Stimulated activated CD8-positive, alpha-beta memory T cell treated with anti-CD3 and anti-CD28 coated beads, Interleukin-4, amount 100 ng/mL, for 24 hours (primary cell): ENCODE data around the gene TRPC4AP.

Source experiments
- DNase-seq: peaks from one replicate; pipeline ENCODE4 v3.0.0-alpha.2; 2020; ENCODE audit warnings: low read depth

Gene TRPC4AP

DNA sequence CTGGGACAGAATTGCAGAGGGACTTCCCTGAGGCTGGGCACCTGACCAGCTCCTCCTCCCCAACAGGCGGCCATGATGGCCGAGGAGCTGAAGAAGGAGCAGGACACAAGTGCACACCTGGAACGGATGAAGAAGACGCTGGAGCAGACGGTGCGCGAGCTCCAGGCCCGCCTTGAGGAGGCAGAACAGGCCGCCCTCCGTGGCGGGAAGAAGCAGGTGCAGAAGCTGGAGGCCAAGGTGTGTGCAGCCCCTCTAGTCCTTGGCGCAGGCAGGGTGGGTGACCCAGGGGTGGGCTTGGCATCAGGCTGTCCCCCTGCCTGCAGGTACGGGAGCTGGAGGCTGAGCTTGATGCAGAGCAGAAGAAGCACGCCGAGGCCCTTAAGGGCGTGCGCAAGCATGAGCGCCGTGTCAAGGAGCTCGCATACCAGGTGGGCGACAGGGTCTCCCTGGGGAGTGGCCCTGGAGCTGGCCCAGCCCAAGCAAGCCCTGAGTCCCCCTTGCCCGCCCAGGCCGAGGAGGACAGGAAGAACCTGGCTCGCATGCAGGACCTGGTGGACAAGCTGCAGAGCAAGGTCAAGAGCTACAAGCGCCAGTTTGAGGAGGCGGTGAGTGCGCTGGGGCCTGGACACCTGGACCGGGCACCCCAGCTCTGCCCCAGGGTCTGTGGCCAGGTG lies 91.5 kb downstream of the TRPC4AP start:
- no peak for DNase-seq

DNA sequence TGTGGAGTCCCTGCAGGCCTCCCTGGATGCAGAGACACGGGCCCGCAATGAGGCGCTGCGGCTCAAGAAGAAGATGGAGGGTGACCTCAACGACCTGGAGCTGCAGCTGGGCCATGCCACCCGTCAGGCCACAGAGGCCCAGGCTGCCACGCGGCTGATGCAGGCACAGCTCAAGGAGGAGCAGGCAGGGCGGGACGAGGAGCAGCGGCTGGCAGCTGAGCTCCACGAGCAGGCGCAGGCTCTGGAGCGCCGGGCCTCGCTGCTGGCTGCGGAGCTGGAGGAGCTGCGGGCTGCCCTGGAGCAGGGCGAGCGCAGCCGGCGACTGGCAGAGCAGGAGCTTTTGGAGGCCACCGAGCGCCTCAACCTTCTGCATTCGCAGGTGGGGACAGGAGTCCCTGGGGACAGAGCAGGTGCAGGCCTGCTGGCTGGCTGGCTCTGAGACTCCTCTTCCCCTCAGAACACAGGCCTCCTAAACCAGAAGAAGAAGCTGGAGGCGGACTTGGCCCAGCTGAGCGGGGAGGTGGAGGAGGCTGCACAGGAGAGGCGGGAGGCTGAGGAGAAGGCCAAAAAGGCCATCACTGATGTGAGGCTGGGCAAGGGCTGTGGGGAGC lies 92.2 kb downstream of the TRPC4AP start:
- no peak for DNase-seq

DNA sequence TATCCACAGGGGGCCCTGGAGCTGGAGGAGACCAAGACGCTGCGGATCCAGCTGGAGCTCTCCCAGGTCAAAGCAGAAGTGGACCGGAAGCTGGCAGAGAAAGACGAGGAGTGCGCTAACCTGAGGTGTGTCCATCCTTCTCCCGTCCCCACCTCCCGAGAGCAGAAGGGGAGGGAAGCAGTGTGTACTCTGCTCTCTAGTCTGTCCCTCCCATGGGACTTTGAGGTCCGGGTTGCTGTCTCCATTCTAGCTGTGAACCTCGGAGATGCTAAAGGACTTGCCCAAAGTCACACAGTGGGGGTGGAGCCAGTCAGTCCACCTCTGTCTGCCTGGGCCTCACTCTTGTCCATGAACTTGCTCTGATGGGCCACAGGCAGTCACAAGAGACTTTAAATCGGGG lies 92.8 kb downstream of the TRPC4AP start:
- DNase-seq = no peak

DNA sequence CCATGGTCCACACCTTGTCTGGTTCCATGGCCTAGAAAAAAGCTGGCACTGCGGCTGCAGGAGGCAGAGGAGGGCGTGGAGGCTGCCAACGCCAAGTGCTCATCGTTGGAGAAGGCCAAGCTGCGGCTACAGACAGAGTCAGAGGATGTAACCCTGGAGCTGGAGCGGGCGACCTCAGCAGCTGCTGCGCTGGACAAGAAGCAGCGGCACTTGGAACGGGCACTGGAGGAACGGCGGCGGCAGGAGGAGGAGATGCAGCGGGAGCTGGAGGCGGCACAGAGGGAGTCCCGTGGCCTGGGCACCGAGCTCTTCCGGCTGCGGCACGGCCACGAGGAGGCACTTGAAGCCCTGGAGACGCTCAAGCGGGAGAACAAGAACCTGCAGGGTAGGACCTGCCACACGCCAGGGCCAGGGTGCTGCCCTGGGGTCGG lies 93.6 kb downstream of the TRPC4AP start:
- DNase-seq = no peak

DNA sequence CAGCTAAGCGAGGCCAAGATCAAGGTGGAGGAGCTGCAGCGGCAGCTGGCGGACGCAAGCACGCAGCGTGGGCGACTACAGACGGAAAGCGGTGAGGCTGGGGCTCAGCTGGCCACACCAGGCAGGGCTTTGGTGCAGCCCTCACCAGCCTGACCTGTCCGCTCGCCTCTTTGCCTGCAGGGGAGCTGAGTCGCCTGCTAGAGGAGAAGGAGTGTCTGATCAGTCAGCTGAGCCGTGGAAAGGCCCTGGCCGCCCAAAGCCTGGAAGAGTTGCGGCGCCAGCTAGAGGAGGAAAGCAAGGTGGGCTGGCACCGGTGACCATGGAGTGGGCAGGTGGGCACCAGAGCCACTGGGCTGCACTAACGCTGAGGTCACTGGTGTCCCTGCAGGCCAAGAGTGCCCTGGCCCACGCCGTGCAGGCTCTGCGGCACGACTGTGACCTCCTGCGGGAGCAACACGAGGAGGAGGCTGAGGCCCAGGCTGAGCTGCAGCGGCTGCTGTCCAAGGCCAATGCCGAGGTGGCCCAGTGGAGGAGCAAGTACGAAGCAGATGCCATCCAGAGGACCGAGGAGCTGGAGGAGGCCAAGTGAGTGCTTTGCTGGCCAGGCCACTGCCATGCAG lies 94.2 kb downstream of the TRPC4AP start:
- no peak for DNase-seq

DNA sequence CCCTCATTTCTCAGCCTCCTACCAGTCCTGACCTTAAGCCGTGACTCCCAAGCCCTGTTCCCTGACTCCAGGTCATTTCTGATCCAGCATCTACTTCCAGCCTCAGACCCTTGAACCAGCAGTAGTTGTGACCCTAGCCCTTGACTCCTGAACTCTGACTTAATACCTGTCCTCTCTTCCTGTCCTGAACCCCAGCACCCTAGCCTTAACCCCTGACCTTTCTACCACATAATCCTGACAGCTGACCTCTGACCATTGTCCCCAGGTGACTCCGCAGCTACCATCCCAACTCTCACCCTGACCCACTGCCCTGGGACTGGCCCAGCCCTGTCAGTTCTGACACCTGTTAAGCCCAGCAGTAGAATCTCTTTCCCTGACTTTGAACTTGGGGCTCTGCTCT lies 94.8 kb downstream of the TRPC4AP start:
- DNase-seq = no peak

DNA sequence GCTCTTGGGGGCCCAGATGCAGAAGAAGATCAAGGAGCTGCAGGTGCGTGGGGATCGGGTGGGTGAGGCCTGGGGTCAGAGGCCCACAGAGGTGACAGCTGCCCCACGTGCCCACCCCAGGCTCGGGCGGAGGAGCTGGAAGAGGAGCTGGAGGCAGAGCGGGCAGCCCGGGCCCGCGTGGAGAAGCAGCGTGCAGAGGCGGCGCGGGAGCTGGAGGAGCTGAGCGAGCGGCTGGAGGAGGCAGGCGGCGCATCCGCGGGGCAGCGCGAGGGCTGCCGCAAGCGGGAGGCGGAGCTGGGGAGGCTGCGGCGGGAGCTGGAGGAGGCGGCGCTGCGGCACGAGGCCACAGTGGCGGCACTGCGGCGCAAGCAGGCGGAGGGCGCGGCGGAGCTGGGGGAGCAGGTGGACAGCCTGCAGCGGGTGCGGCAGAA lies 95.5 kb downstream of the TRPC4AP start:
- no peak for DNase-seq

DNA sequence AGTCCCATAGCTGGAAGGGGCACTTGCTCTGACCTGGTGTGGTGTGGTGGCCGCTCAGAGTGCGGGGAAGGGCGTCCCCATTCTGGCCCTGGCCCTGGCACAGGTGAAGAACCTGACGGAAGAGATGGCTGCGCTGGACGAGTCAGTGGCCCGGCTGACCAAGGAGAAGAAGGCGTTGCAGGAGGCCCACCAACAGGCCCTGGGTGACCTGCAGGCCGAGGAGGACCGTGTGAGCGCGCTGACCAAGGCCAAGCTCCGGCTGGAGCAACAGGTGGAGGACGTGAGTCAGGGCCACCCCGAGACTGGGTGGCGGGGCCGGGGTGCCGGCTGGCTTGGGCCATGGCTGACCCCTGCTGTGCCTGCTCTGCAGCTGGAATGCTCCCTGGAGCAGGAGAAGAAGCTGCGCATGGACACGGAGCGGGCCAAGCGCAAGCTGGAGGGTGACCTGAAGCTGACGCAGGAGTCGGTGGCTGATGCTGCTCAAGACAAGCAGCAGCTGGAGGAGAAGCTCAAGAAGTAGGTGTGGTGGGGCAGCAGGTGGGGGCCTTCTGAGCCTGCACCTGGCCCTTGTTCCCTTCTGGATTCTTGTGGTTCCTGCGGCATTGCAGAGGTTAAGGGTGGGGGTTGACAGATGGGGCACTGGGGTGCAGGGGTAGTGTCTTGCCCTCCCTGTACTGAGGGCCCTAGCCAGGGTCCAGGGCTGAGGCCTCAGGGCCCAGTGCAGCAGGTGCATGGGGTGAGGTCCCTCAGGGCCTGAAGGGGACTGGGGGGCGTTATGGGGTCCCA lies 96.2 kb downstream of the TRPC4AP start:
- no peak for DNase-seq

DNA sequence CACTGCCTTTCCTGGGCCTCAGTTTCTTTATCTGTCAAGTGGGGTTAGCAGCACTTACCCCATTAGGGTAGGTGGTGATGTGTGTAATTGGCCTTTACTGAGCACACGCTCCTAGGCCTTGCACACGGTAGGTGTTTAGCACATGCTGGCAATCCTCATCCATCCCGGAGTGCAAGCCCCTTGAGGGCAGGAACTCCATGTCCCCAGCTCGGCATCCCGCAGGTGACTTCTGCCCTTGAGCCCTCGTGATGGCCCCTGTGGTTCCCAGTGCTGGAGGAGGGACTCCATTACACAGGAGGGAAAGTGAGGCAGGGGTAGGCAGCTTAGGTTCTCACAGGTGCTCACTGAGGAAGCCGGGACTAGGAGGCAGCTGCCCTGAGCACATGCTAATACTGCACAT lies 96.9 kb downstream of the TRPC4AP start:
- no peak for DNase-seq

DNA sequence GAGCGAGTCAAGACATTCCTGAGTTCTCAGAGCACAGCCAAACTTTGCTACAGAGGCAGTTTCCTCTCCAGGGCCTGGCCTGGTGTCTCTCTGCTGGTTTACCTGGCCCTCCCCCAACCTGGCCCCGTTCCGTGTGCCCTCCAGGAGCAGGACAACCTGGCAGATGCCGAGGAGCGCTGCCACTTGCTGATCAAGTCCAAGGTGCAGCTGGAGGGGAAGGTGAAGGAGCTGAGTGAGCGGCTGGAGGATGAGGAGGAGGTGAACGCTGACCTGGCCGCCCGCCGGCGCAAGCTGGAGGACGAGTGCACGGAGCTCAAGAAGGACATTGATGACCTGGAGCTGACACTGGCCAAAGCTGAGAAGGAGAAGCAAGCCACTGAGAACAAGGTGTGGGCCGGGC lies 97.4 kb downstream of the TRPC4AP start:
- DNase-seq = no peak

DNA sequence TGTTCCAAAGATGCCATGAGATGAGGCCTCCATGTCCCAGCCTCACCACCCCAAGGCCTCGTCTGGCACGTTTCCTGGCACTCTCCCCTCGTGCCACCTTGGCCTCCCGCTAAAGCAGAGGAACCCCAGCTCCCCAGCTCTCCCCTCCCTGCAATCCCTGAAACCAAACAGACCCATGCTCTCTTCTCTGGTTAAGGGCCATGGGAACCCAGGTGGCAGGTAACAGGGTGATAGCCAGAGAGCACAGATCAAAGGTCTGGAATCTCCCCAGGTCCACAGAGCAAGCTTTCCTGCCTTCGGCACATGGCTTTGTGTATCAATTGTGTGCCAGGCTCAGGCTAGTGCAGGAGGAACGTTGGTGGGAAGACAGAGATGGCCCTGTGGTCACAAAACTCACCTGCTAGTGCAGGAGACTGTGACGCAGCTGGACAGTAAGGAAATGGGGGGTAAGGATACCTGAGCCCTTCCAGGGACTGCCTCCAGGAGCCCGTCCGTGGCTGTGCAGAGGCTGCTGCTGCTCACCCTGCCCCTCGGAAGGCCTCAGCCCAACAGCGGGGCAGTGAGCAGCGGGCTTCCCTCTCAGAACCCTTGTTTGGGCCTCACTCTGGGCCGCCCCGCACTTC lies 98.0 kb downstream of the TRPC4AP start:
- DNase-seq = no peak

DNA sequence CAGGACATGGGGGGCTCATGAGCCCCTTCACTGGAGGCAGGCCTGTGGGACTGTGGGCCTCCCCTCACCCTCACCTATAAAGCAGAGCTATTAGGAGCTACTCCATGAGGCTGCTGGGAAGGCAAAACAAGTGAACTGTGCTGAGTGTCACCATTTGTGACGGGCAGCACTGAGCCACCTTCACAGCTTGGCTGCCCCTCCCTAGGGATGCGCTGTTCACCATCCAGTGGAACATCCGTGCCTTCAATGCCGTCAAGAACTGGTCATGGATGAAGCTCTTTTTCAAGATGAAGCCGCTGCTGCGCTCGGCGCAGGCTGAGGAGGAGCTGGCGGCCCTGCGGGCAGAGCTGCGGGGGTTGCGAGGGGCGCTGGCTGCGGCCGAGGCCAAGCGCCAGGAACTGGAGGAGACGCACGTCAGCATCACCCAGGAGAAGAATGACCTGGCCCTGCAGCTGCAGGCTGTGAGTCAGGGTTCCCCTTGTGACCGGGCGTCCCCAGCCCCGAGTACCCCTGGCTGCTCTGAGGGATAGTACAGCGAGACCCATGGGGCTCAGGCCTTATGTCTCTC lies 98.6 kb downstream of the TRPC4AP start:
- no peak for DNase-seq

DNA sequence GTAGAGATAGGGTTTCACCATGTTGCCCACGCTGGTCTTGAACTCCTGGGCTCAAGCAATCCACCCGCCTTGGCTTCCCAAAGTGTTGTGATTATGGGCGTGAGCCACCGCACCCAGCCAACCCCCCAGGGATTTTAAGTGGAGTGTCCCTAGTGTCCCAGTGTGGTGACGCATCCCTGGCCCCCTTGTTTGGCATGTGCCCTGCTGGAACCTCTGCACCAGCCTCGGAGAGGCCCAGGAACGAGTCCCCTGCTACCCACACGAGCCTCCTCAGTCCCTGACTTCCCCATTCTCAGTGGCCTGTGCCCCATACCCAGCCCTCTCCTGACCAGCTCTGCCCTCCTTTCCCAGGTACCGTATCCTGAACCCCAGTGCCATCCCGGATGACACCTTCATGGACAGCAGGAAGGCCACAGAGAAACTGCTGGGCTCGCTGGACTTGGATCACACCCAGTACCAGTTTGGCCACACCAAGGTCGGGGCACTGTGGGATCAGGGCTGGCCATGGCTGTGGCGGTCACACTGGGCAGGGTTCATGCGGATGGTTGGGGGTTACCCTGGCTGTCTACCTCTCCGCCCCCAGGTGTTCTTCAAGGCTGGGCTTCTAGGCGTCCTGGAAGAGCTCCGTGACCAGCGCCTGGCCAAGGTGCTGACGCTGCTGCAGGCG lies 99.7 kb downstream of the TRPC4AP start:
- DNase-seq = no peak

DNA sequence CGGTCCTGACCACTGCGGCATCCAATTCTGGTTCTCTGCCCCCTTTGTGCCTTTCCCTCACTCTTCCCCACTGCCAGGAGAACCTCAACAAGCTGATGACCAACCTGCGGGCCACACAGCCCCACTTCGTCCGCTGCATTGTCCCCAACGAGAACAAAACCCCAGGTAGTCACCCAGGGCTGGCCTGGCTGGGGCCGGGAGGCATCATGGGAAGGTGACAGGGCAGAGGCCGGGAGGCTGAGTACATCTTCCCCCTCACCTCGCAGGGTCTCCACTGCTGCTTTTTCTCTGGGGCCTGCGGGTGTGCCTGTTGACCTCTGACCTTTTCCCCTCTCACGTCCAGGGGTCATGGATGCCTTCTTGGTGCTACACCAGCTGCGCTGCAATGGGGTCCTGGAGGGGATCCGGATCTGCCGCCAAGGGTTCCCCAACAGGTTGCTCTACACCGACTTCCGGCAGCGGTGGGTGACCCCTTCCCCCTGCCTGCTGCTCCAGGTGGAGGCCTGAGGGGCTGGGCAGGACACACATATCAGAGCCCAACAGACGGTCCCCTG lies 101.9 kb downstream of the TRPC4AP start:
- DNase-seq = no peak

DNA sequence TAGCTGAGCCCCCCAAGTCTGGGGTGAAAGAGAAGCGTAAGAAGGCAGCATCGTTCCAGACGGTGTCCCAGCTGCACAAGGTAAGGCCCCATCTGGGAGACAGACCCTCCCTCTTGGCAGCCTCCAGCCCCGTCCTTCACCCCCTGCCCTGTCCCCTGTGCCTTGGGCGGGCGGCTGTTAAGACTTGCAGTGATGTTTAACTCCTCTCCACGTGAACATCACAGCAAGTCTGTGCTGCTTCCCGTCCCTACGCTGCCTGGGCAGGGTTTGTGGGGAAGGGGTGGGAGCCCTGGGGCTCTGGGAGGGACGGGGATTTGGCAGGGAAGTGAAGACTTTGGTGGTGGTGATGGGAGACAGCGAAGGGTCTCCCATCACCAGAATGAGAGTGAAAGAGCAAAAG lies 102.4 kb downstream of the TRPC4AP start:
- no peak for DNase-seq

DNA sequence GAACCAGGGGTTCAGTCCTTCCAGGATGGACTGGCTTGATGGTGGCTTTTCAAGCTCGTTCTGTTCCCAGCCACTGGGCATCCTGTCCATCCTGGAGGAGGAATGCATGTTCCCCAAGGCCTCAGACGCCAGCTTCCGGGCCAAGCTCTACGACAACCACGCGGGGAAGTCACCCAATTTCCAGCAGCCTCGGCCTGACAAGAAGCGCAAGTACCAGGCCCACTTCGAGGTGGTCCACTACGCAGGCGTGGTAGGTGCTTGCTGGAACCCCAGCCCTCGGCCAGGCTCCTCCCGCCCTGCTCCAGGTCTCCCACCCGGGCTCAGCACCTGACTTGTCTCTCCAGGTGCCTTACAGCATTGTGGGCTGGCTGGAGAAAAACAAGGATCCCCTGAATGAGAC lies 102.9 kb downstream of the TRPC4AP start:
- DNase-seq = no peak

DNA sequence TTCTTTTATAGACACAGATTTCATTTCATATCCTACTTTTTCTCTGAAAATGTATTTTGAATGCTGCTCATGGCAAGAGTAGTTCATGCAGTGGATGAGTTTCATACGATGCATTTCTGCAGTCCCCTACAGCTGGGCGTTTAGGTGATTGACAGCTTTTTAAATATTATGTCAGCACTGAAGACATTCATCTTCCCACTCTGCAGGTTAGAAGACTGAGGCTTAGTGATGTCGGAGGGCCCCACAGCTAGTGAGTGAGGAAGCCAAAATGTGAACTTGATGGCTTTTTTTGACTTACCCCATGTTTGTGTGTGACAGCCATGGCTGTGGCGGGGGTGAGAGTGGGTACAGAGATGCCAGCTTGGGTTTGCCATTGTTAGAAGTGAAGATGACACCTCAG lies 103.5 kb downstream of the TRPC4AP start:
- no peak for DNase-seq

DNA sequence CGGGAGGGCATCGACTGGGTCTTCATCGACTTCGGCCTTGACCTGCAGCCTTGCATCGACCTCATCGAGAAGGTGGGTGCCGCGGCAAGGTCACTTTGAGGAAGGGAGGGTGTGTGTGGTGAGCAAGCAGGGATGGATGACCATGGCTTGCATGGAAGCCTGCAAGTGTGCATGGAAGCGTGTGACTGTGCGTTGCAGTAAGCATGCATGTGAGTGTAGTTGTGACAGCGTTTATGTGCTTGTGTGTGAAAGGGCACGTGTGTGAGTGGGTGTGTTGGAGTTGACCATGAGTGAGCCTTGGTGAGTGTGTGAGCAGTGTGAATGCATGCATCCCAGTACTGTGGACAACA lies 104.4 kb downstream of the TRPC4AP start:
- no peak for DNase-seq

DNA sequence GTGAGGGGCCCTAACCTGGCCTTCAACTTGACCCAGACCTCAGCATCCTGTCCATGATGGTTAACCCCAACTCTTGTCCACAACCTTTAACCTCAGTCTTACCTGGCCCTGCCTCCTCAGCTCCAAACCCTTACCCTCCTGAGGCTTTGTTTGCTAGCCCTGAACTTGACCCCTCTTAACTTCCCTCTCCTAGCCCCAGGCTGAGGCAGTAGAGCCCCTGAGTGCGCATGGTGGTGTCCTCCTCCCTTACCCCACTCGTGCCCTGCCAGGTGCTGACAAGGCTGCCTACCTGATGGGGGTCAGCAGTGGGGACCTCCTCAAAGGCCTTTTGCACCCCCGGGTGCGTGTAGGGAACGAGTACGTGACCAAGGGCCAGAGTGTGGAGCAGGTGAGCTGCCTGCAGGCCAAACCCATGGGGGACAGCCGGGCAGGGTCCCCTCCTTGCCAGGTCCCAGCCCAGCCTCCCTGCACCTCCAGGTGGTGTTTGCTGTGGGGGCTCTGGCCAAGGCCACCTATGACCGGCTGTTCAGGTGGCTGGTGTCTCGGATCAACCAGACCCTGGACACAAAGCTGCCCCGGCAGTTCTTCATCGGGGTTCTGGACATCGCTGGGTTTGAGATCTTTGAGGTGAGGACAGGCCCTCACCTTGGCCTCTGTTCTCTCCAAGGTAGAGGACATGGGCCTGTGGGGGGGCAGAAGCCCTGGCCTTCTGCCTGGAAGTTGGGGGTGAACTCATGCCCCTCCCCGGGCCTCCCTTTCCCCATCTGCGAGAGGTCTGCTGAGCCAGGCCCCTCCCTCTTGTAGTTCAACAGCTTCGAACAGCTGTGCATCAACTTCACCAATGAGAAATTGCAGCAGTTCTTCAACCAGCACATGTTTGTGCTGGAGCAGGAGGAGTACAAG lies 105.1 kb downstream of the TRPC4AP start:
- no peak for DNase-seq
